ENCODE results near the gene SORCS1.

DNA sequence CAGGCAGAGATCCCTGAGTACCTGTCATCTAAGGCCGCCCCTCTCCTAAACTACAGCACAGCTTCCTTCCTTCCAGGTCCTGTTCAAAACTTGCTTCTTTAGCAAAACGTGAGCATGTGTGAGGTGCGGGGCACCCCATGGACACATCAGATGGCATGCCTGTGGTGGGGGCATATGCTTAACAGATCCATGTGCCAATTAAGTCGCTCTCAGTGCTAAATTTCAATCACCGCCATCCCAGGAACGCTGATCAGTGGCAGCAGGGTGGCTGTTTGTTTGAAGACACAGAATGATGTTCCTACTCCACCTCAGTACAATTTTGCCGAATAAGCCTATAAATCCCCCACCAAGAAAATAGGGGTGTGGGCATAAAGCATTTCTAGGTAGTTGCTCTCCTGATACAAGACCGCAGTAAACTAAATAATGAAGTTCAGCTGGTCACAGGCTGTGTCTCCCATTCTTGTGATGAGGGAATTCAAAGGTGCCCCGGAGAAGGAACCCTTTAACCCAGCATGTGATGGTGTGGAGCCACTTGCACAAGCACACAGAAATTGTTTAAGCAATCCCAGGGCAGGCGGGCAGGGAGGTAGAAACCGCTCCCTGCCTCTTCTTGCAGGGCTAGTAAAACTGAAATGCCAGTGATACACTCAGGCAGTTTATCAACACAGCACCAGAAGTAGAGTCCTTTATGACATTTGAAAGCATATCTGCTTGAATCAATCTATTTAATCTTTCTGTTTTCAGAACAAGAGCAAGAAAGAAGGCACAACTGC, 205.7 kb downstream of the SORCS1 start:
- TF ChIP-seq CTCF (conservative IDR thresholded peaks at IDR 0.05) (no peak), EZH2 (IDR thresholded peaks at IDR 0.05; ENCODE audit: low read depth) (no peak)

Measured in PC-9 (cell line).